M059J (cell line): Measurements from ENCODE around the gene STX8. TPM values are rescaled to one million over a fixed set of nuclear protein-coding genes. Genes with fewer than 3 reads are reported as not detected.
"Not testable (repeated sequence)": the region's sequence is repeated elsewhere in the genome, so short reads cannot be mapped to it uniquely, and the experiment has no call there.

ENCODE experiments used
- DNase-seq: peaks from one replicate; pipeline ENCODE4 v3.0.0-alpha.2; 2012; ENCODE audit warnings: low read depth
- total RNA-seq: library from RNA; depleted of rRNA; stranded (reverse); fragments of >200 nt; shearing (Covaris generic); gene quantifications from 2 replicates; pipeline ENCODE4 v1.2.3, GENCODE V29; 2014; rRNA removed

STX8 gene, protein sequence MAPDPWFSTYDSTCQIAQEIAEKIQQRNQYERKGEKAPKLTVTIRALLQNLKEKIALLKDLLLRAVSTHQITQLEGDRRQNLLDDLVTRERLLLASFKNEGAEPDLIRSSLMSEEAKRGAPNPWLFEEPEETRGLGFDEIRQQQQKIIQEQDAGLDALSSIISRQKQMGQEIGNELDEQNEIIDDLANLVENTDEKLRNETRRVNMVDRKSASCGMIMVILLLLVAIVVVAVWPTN
- 74.5 and 93.0 TPM in 2 replicates for total RNA-seq

DNA sequence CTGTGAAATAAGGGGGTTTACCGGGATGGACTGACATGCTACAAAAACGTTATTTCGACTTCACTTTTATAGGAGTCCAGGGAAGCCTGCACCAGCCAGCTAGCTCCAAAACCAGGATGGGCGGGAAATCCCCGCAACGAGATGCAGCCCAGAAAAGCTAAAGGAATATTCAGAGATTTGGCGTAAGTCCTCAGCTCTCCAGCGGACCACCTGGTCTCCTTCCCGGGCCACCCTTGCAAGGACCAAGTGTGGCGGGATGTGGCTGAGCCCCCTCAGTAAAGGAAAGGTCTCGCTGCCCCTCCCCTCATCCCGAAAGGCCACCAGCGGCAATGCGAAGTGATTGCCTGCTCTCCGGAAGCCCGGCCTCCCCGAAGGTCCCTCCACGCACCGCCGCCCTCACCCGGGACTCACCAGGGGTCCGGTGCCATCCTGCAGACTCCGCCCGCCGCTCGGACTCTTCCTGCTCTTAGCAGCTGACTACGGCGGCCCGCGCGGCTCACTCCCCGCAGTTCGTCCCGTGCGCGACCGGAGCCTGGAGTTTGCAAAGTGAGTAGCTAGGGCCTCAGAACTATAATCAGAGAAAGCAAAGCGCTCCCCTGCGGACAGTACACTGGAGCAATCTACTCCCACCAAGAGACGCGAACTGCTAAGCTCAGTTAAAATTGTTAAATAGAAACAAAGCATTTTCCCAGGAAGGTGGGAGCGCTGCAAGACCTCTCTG is at the start of gene STX8:
Gene STX8 (minus strand): TSS at position 440 of the 721 bp plus-strand sequence. CDS start 12 bp downstream, at position 428.
- peak; percentile 87 for DNase-seq

DNA sequence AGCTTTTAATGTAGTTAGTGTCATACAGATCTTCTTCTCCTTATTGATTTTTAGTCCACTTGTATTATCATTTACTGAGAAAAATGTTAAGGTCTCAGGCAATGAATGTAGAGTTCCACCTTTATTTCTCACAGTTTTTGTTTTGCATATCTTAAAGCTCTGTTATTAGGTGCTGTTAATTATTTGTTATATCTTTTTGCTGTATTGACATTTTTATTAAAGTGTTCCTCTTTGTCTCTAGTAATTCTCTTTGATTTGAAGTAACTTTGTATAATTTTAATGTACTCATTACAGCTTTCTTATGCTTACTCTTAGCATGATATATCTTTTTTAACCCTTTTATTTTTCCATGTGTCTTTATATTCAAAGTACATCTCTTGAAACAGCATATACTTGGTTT is 47.3 kb upstream of the STX8 start:
- DNase-seq: no peak

DNA sequence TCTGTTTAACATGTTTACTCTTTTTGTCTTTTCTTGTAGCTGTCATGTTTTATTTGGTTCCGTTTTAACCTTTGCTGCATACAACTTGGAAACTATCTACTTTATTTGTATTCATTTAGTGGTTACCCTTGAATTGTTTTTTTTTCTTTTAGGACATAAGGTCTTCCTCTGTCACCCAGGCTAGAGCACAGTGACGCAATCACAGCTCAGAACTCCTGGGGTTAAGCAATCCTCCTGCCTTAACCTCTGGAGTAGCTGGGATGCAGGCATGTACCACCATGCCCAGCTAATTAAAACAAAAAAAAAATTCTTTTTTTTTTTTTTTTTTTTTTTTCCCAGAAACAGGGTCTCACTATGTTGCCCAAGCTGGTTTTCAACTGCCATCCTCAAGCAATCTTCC is 39.9 kb upstream of the STX8 start:
- DNase-seq: no peak

DNA sequence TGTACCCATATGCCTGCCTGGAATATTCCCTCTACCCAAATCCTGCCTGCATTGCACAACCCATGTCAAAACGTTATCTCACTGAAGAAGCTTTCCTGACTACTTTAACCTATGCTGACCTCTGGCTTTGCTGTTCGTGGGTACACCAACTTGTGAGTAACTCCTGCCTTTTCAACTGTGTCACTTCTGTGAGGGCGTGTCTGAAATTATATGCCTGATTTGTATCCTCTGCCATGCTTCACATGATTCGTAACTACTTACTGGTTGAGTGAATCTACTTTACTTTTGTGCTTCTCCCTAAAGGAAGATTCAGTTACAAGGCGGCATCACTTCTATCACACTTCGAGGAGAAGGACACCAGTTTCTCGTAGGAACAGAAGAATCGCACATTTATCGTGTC is 36.4 kb upstream of the STX8 start:
- no peak for DNase-seq

DNA sequence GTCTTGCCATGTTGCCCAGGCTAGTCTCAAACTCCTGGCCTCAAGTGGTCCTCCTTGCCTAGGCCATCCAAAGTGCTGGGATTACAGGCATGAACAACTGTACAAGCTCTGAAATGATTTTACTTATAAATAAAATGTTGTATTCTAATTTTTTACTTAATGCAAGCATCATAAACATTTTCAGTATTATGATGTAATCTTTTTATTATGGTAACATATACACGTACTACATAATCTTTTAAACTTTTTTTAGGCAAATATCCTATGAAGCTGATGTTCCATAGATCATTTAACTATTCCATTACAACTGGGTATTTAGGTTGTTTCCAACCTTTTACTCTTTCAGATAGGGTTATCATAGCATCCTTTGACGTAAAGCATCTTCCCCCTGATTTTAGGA is 35.9 kb upstream of the STX8 start:
- no peak for DNase-seq

DNA sequence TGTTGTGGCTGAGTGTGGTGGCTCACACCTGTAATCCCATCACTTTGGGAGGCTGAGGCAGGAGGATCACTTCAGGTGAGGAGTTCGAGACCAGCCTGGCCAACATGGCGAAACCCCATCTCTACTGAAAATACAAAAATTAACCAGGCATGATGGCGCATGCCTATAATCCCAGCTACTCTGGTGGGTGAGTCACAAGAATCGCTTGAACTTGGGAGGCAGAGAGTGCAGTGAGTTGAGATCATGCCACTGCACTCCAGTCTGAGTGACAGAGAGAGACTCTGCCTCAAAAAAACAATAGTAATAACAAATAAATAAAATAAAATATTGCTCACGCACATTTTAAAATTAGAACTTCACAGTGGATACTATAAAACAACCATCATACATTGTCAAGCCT is 31.4 kb upstream of the STX8 start:
- not testable (repeated sequence) for DNase-seq

DNA sequence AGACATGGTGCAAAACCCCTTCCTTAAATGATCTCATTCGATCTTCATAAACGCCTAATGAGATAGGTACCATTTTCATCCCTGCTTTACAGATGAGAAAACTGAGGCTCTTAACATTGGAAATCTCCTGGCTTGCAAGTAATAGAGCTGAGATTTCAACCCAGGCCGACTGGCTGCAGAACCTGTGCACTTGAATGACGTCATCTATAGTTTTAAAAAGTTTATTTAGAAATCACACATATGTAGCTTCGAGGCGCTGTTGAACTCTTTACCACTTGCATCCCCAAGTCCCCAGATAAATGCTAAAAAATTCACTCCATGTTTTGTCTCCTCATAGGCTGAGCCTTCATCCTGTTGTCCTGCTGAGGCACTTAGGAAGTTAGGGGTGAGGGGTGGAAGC is 30.8 kb upstream of the STX8 start:
- DNase-seq: no peak

DNA sequence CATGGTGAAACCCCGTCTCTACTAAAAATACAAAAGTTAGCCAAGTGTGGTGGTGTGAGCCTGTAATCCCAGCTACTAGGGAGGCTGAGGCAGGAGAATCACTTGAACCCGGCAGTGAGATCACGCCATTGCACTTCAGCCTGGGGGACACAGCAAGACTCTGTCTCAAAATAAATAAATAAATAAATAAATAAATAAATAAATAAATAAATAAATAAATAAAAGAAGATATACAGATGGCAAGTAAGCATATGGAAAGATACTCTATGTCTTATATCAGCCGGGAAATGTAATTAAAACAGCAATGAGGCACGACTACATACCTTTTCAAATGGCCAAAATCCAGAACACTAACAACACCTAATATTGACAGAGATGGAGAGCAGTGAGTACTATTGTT is 29.0 kb upstream of the STX8 start:
- not testable (repeated sequence) for DNase-seq

DNA sequence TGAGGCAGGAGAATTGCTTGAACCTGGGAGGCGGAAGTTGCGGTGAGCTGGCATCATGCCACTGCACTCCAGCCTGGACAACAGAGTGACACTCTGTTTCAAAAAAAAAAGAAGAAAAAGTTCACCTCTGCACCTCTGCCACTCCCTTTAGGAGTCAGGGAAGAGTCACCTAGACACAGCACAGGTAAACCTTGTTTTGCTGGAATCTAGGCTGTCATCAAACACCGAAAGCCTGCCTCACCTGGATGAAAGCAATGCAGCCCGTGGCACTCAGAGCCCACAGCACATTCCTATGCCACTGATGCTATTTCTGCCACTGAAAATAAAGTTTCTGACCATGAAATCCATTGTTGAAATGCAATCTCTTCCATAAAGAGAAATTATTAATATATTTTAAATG is 23.0 kb upstream of the STX8 start:
- no peak for DNase-seq

DNA sequence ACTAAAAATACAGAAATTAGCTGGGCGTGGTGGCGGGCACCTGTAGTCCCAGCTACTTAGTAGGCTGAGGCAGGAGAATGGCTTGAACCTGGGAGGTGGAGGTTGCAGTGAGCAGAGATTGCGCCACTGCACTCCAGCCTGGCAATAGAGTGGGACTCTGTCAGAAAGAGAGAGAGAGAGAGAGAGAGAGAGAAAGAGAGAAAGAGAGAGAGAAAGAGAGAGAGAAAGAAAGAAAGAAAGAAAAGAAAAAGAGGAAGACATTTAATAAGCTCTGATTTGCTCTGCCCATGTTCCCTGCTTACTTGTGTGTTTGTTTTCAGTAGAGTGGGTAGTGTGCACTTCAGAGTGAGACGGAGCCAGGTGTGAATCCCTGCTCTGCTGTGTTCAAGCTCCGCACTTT is 22.0 kb upstream of the STX8 start:
- not testable (repeated sequence) for DNase-seq

DNA sequence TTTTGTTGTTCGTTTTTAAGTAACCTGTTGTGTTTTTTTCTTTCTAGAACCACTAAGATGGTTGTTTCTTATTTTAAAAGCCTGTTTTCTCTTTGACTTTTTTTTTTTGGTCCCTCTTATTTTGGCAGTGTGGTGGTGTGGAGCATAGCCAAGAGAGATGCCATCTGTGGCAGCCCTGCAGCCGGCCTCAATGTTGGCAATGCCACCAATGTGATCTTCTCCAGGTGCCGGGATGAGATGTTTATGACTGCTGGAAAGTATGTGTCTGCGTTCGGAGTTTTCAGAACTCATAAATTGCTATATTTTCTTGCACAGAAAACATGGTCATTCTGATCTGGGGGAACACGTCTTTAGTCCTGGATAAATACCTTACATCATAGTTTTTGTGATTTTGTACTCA is 18.4 kb upstream of the STX8 start:
- no peak for DNase-seq

DNA sequence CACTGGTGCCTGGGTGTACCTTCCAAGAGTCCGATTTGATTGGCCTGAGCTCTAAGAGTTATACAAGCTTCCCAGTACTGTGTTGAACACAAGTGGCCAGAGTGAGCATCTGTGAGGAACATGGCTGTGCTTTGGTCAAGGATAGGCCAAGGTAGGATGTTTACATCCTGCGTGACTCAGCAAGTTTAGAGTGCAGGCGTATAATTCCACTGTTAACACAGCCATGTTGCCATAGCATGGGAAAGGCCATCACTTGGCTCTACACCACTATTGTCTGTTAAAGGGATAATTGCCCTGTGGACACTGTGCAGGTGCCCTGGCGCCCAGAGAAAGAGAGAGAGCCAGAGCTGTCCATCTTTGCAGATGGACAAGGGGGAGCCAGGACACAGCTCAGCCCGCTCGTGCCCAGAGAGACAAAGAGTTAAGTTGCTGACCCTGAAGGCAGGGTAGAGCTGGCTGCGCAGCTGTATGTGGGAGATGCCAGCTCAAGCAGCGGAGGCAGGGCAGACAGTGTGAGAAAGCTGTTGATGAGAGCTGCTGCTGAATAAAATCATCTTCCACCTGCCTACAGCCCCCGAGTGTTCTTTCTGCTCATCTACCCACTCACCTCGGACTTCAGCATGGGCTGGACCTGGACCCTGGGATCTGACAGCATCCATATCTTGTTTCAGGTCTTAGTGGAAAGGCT is 12.5 kb upstream of the STX8 start:
- DNase-seq: no peak

DNA sequence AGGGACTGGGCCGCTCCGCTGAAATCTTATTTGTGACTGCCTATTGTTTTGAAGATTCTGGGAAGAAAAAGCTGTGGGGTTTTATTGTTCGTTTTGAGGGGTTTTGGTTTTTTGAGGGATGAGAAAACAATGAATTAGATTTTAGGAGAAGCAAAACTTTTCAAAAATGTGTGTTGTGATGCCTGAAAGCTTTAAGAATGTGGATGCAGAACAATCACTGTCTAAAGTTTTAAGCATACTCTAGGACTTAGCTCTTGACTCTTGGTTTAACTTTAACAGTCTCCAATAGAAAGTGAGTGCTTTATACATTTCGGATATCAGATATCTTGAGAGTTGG is 1.7 kb upstream of the STX8 start:
- DNase-seq: no peak

DNA sequence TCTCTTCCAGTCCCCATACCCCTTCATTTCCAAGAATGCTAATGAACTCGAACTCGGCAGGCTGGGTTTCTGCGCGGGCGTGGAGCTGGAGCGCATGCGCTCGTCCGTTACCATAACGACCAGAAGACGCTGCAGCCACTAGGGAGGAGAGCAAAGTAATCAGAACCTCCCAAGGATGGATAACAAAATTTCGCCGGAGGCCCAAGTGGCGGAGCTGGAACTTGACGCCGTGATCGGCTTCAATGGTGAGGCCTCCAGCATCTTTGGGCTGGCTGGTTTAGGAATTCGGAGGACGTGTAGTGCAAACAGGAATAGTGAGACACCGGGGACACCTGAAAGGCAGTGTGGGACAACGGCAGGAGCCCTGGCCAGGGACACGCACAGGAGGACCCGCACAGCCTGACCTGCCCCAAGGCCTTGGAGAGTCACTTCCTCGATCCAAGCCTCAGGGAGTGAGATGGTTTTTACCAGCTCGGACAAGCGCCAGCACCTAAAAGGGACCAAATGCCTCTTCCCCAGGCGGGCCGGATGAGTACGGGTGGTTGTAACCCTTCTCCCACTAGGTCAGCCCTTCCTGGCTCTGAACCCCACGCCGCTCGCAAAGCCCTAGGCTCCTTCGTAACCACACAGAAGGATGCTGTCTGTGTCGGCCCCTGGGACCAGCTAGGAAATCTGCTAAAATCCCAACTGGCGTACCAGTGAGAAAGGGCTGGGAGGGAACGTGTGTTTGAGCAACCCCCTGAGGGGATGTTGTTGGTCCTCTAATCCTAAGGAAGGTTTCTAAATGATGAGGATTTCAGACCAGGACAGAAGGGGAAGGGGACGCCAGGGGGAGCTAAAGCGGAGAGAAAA is 1.1 kb upstream of the STX8 start, which contains the start of gene CFAP52:
Gene CFAP52 (plus strand): TSS at position 122 of the 852 bp plus-strand sequence. CDS start 54 bp downstream, at position 176.
- peak; percentile 80 for DNase-seq

DNA sequence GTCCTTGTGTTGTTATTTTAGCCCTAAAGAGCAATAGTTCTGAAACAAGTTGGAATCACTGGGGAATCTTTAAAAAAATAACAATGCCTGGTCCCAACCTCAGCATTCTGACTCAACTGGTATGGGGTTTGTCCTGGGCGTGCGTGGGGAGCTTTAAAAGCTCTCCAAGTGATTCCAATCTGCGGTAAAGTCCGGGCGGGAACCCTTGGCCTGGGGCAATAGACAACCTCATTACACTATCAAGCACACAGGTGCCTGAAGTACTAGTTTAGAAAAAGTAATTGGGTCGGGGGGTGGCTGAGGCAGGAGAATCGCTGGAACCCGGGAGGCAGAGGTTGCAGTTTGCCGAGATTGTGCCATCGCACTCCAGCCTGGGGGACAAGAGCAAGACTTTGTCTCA is 4.4 kb downstream of the STX8 start:
- no peak for DNase-seq

DNA sequence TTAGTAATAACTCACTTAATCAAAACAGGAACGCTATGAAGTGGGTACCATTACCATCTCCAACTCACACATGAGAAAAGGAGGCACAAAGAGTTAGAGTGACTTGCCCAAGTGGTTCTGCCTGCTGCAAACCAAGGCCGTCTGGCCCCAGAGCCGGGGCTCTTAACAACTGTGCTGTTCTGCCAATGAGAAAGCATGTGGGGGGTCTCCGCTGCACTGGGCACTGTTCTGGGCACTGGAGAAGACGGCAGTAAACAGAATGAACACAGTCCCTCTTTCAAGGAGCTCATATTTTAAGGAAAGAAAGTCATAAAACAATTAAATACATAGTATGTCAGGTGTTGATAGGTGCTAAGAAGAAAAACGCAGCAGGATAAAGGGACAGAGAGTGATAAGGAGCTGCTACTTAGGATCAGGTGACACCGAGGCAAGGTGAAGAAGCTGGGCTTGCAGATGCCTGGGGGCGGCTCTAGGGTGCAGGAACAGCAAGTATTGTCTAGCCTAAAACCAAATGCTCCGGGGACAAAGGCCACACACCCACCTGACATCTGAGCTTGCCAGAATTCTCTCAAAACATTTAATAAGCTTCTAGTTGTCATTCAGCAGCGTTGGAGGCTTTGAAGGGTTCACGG is 6.5 kb downstream of the STX8 start:
- no peak for DNase-seq

DNA sequence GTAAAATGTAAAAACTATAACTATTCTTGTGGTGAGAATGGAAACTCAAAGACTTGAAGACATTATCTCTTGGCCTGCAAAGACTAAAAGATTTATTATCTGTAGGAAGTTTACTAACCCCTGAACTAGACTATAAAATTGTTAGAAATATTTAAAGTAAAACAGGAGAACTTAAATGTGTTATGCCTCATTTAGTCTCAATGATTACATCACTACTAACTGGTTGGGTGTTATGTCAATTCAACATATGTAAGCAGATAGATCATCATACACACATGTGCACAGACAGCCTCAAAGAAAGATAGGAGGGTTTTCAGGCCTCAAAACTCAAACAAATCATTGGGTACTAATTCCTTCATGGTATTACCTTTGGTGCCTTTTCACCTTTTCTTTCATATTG is 7.6 kb downstream of the STX8 start:
- no peak for DNase-seq

DNA sequence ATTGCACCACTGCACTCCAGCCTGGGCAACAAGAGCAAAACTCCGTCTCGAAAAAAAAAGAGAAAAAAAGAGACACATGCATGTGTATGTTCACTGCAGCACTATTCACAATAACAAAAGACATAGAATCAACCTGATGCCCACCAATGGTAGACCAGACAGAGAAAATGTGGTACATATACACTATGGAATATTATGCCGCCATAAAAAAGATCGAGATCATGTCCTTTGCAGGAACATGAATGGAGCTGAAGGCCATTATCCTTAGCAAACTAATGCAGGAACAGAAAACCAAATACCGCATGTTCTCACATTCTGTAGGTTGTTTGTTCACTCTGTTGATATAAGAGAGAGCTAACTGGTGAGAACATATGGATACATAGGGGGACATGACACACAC is 8.9 kb downstream of the STX8 start:
- not testable (repeated sequence) for DNase-seq

DNA sequence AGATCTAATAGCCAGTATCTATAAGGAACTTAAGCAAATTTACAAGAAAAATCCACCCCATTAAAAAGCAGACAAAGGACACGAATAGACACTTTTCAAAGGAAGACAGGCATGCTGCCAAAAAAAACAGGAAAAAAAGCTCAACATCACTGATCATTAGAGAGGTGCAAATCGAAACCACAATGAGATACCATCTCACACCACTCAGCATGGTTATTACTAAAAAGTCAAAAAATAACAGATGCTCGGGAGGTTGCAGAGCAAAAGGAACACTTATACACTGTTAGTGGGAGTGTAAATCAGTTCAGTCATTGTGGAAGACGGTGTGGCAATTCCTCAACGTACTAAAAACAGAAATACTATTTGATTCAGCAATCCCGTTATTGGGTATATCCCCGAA is 9.6 kb downstream of the STX8 start:
- DNase-seq: peak; percentile 23

DNA sequence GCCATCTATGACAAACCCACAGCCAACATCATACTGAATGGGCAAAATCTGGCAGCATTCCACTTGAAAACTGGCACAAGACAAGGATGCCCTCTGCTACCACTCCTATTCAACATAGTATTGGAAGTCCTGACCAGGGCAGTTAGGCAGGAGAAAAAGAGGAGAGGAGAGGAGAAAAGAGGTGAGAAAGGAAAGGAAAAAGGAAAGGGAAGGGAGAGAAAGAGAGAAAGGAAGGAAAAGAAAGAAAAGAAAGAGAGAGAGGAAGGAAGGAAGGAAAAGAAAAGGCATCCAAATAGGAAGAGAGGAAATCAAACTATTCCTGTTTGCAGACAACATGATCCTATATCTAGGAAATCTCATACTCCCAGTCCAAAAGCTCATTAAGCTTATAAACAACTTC is 11.5 kb downstream of the STX8 start:
- DNase-seq: no peak

DNA sequence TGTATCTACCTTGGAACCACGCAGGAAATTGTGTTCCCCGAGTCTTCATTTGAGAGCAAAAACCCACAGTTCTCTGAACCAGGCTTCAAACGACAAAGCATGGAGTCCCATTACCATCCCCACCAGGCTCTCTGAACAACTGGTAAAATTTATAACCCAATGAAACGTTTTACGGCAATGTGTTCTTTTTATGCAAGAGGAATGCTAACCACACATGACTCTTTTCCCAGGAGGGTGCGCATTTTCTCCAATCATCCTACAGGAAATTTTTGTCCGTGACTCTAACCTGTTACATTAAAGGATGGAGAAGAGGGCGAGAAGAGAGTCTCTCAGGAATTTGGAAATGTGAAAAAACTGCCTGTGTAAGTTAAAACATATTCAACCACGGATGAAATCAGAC is 17.8 kb downstream of the STX8 start:
- DNase-seq: no peak
